Trophoblast cell (in vitro differentiated cells and primary cell): ENCODE results near the gene CCIN.

ENCODE experiments used
- DNase-seq, 2 donors: peaks; one replicate each; pipeline ENCODE4 v3.0.0-alpha.2; 2016
- H2AFZ ChIP-seq: 2 replicates; pipeline ENCODE4 v1.6.1; 2013; ENCODE audit warnings: low read length, moderate library complexity, mild to moderate bottlenecking; ENCODE audit not compliant: insufficient read depth, poor library complexity
- H2AK5ac ChIP-seq: 2 replicates; pipeline ENCODE4 v1.6.1; 2013; ENCODE audit warnings: mild to moderate bottlenecking, low read length
- H2BK120ac ChIP-seq: 2 replicates; pipeline ENCODE4 v1.6.1; 2013; ENCODE audit warnings: low read length, mild to moderate bottlenecking, moderate library complexity; ENCODE audit not compliant: insufficient read depth, poor library complexity
- H2BK12ac ChIP-seq: 2 replicates; pipeline ENCODE4 v1.6.1; 2013; ENCODE audit warnings: mild to moderate bottlenecking, low read length, moderate library complexity
- H2BK5ac ChIP-seq: 2 replicates; pipeline ENCODE4 v1.6.1; 2013; ENCODE audit warnings: low read length, low read depth, moderate library complexity, mild to moderate bottlenecking; ENCODE audit not compliant: poor library complexity
- H3K14ac ChIP-seq: 2 replicates; pipeline ENCODE4 v1.6.1; 2013; ENCODE audit warnings: mild to moderate bottlenecking, low read length
- H3K18ac ChIP-seq: 2 replicates; pipeline ENCODE4 v1.6.1; 2013; ENCODE audit warnings: mild to moderate bottlenecking, low read length
- H3K23ac ChIP-seq: 2 replicates; pipeline ENCODE4 v1.6.1; 2013; ENCODE audit warnings: low read length
- H3K27ac ChIP-seq: 2 replicates; pipeline ENCODE4 v1.5.1; 2013; ENCODE audit warnings: low read depth, mild to moderate bottlenecking, inconsistent platforms, low read length, moderate library complexity
- H3K27me3 ChIP-seq: 2 replicates; pipeline ENCODE4 v1.6.1; 2013; ENCODE audit warnings: inconsistent platforms, mild to moderate bottlenecking, low read length, moderate library complexity; ENCODE audit not compliant: insufficient read depth
- H3K36me3 ChIP-seq, 2 experiments: 1 replicate in 1 of 2; 2 replicates in 1 of 2; pipeline ENCODE4 v1.6.1; 2013; ENCODE audit warnings: low read length in 2 of 2, mild to moderate bottlenecking in 2 of 2, moderate library complexity in 1 of 2; ENCODE audit not compliant: insufficient read depth in 2 of 2, control insufficient read depth in 1 of 2
- H3K4ac ChIP-seq: 2 replicates; pipeline ENCODE4 v1.6.1; 2013; ENCODE audit warnings: low read depth, mild to moderate bottlenecking, low read length, moderate library complexity
- H3K4me1 ChIP-seq, 2 experiments: 1 replicate in 1 of 2; 2 replicates in 1 of 2; pipeline ENCODE4 v1.6.1; 2013; ENCODE audit warnings: low read length in 2 of 2, mild to moderate bottlenecking in 2 of 2, moderate library complexity in 1 of 2; ENCODE audit not compliant: insufficient read depth in 2 of 2, control insufficient read depth in 1 of 2
- H3K4me2 ChIP-seq: 2 replicates; pipeline ENCODE4 v1.6.1; 2013; ENCODE audit warnings: inconsistent platforms, mild to moderate bottlenecking, low read length, moderate library complexity
- H3K4me3 ChIP-seq: 2 replicates; pipeline ENCODE4 v1.5.1; 2013; ENCODE audit warnings: mild to moderate bottlenecking, low read depth, low read length, inconsistent platforms
- H3K79me1 ChIP-seq: one replicate; pipeline ENCODE4 v1.6.1; 2013; ENCODE audit warnings: low read length
- H3K79me2 ChIP-seq: 2 replicates; pipeline ENCODE4 v1.6.1; 2013; ENCODE audit warnings: low read length, mild to moderate bottlenecking; ENCODE audit not compliant: control insufficient read depth, insufficient read depth, poor library complexity
- H3K9ac ChIP-seq: 2 replicates; pipeline ENCODE4 v1.6.1; 2013; ENCODE audit warnings: mild to moderate bottlenecking, low read length
- H3K9me3 ChIP-seq: 2 replicates; pipeline ENCODE4 v1.6.1; 2013; ENCODE audit warnings: low read depth, mild to moderate bottlenecking, control low read depth, inconsistent platforms, low read length; ENCODE audit not compliant: insufficient read depth
- H4K12ac ChIP-seq: 2 replicates; pipeline ENCODE4 v1.6.1; 2013; ENCODE audit warnings: low read depth, mild to moderate bottlenecking, low read length, moderate library complexity
- H4K8ac ChIP-seq: 2 replicates; pipeline ENCODE4 v1.6.1; 2013; ENCODE audit warnings: low read depth, mild to moderate bottlenecking, low read length, moderate library complexity
- H4K91ac ChIP-seq: one replicate; pipeline ENCODE4 v1.6.1; 2013; ENCODE audit warnings: low read depth, mild to moderate bottlenecking, low read length, moderate library complexity
- WGBS: extraction: QIAGEN DNeasy Blood & Tissue Kit; methylation state at CpG from one replicate; pipeline ENCODE4 v1.1.7; 2013; ENCODE audit warnings: missing lambda C conversion rate; ENCODE audit not compliant: insufficient read length, insufficient coverage; ENCODE audit errors: extremely low coverage; 5-methylcytosine and 5-hydroxymethylcytosine counted together

Gene CCIN

DNA sequence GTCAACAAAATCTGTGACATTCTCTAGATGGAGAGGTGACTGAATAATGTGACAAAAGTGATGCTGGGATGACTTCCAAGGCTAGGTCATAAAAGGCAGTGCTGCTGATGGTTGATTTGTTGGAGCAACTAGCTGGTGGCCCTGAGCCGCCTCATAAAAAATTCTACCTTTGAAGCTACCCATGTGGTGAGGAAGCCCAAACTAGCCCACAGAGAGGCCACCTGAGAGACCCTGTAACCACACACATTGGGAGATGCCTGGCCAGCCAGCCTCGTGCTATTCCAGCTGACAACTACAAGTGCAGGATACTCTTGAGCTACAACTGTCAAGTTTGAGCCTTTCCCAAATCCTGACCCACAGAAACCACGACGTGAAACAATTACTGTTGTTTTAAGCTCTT lies 44.2 kb downstream of the CCIN start:
- Histone ChIP-seq H3K79me2 (peaks cover 3% of the 10 kb centered on the region), H3K27ac (no peak overlapping the region), H3K4me1 (no peaks in the 10 kb centered on the region), H3K79me1 (no peaks in the 10 kb centered on the region), H4K91ac (no peak overlapping the region), H3K23ac (no peak overlapping the region), H3K9ac (no peak overlapping the region), H2BK120ac (no peak overlapping the region), H3K18ac (no peak overlapping the region), H3K4me2 (no peak overlapping the region), H3K4me3 (no peak overlapping the region), H2AFZ (no peak overlapping the region), H2BK5ac (no peak overlapping the region), H3K9me3 (no peaks in the 10 kb centered on the region), H2AK5ac (no peak overlapping the region), H3K36me3 (peaks cover 49 to 61% of the 10 kb centered on the region in 2 experiments), H2BK12ac (no peak overlapping the region), H4K8ac (no peak overlapping the region), H4K12ac (no peak overlapping the region), H3K14ac (no peak overlapping the region), H3K27me3 (no peaks in the 10 kb centered on the region), H3K4ac (no peak overlapping the region)
- no CpG with 5 or more reads among the region's 4 CpGs for WGBS
- no peak for DNase-seq

DNA sequence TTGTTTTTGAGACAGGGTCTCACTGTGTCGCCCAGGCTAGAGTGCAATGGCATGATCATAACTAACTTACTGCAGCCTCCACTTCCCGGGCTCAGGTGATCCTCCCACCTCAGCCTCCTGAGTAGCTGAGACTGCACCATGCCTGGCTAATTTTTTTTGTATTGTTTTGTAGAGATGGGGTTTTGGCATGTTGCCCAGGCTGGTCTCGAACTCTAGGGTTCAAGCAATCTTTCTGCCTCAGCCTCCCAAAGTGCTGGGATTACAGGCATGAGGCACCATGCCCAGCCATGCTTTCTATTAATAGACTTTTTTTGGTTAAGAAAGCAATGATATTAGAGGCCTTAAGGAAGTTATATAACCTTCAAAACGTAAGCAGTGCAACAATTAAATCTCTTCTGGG lies 44.8 kb downstream of the CCIN start:
- no peak for DNase-seq
- no peak overlapping the region for H4K8ac ChIP-seq
- H4K12ac ChIP-seq = no peak overlapping the region
- no peak overlapping the region for H4K91ac ChIP-seq
- no peak overlapping the region for H3K27ac ChIP-seq
- H2AK5ac ChIP-seq = no peak overlapping the region
- H3K79me2 ChIP-seq = peaks cover 2% of the 10 kb centered on the region
- WGBS = no CpG with 5 or more reads among the region's 4 CpGs
- no peak overlapping the region for H3K4me3 ChIP-seq
- H3K9me3 ChIP-seq = no peaks in the 10 kb centered on the region
- H3K14ac ChIP-seq = no peak overlapping the region
- H3K4ac ChIP-seq = no peak overlapping the region
- no peak overlapping the region for H3K9ac ChIP-seq
- peaks cover 48 to 60% of the 10 kb centered on the region in 2 experiments for H3K36me3 ChIP-seq
- H3K79me1 ChIP-seq = no peaks in the 10 kb centered on the region
- no peak overlapping the region for H2BK12ac ChIP-seq
- no peak overlapping the region for H2AFZ ChIP-seq
- H3K23ac ChIP-seq = no peak overlapping the region
- H3K18ac ChIP-seq = no peak overlapping the region
- no peaks in the 10 kb centered on the region for H3K4me1 ChIP-seq
- H2BK120ac ChIP-seq = no peak overlapping the region
- no peak overlapping the region for H2BK5ac ChIP-seq
- no peak overlapping the region for H3K4me2 ChIP-seq
- H3K27me3 ChIP-seq = no peaks in the 10 kb centered on the region

DNA sequence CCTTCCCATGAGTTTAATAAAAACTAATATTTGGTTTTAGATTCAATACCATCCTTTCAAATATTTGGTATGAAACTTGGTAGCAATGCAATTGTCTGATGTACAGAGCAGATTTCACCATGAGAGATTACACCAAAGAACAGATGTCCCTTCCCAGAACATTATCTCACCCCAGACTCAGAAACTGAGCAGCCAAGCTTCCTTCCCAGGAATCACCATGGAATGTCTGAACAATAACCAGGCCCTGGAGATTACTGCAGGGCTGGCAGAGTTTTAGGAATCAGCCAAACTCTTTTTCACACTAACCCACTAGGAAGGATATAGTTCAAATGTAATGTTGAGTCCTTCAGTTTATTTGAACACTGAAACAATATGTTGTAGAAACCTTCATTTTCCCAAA lies 45.4 kb downstream of the CCIN start:
- no peak overlapping the region for H3K4me2 ChIP-seq
- H3K36me3 ChIP-seq = peaks cover 48 to 60% of the 10 kb centered on the region in 2 experiments
- H2AK5ac ChIP-seq = no peak overlapping the region
- H3K9ac ChIP-seq = no peak overlapping the region
- H2BK120ac ChIP-seq = no peak overlapping the region
- DNase-seq = no peak
- no peaks in the 10 kb centered on the region for H3K79me1 ChIP-seq
- no peak overlapping the region for H3K23ac ChIP-seq
- no peak overlapping the region for H4K12ac ChIP-seq
- H3K4ac ChIP-seq = no peak overlapping the region
- peaks cover under 1% of the 10 kb centered on the region for H3K79me2 ChIP-seq
- no peak overlapping the region for H2AFZ ChIP-seq
- H3K9me3 ChIP-seq = no peaks in the 10 kb centered on the region
- H3K18ac ChIP-seq = no peak overlapping the region
- H2BK5ac ChIP-seq = no peak overlapping the region
- H3K14ac ChIP-seq = no peak overlapping the region
- no peaks in the 10 kb centered on the region for H3K27me3 ChIP-seq
- H3K4me3 ChIP-seq = no peak overlapping the region
- no peak overlapping the region for H4K91ac ChIP-seq
- H3K4me1 ChIP-seq = no peaks in the 10 kb centered on the region
- H4K8ac ChIP-seq = no peak overlapping the region
- no peak overlapping the region for H2BK12ac ChIP-seq
- no peak overlapping the region for H3K27ac ChIP-seq

DNA sequence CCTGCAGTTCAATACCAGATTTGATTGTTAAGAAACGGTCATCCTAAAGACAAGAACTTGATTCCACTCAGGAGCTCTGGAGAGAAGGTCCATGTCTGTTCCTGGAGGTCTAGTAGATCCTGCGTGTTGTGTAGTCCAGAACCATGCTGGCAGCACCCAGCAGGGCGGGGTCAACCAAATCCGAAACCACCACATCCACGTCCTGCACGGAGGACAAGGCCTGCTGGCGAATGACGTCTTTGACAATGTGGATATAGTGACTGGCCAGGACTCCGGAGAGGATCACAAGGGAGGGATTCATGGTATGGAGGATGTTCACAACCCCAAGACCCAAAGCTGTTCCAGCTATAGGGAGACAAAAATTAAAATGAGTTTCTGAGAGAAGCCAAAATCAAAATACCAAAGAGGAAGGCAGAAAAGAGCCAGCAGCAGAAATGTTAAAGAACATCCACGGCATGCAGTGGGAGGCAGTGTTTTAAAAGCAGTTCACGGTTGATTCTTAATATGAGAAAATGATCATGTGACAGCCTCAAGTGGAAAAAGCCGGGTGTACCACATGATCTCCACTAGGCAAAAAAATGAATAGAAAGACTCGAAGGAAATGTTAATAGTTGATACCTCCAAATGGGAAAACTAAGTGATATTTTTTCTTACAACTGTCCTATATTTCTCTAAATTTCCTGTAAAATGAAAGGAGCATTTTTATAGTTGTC lies 48.2 kb downstream of the CCIN start:
- Histone ChIP-seq H3K4me3 (no peak overlapping the region), H3K79me2 (no peaks in the 10 kb centered on the region), H3K18ac (no peak overlapping the region), H3K79me1 (no peaks in the 10 kb centered on the region), H3K27ac (no peak overlapping the region), H3K4me2 (no peak overlapping the region), H3K4me1 (no peaks in the 10 kb centered on the region), H3K9me3 (peaks cover under 1% of the 10 kb centered on the region), H2BK5ac (no peak overlapping the region), H3K9ac (no peak overlapping the region), H4K12ac (no peak overlapping the region), H2AK5ac (no peak overlapping the region), H2AFZ (no peak overlapping the region), H2BK120ac (no peak overlapping the region), H4K8ac (no peak overlapping the region), H3K4ac (no peak overlapping the region), H4K91ac (no peak overlapping the region), H2BK12ac (no peak overlapping the region), H3K36me3 (peaks cover 38 to 51% of the 10 kb centered on the region in 2 experiments), H3K14ac (no peak overlapping the region), H3K23ac (no peak overlapping the region), H3K27me3 (no peaks in the 10 kb centered on the region)
- no peak for DNase-seq
- no CpG with 5 or more reads among the region's 13 CpGs for WGBS
